Activated CD4-positive, alpha-beta memory T cell treated with anti-CD3 and anti-CD28 coated beads for 36 hours (primary cell): ENCODE results near the gene AFG3L2. TPM values are rescaled to one million over a fixed set of nuclear protein-coding genes. Genes with fewer than 3 reads are reported as not detected.

ENCODE experiments used
- CTCF ChIA-PET: fragments of 350-600 bp; sonication (Branson Sonifier 250); formaldehyde crosslinking; loops from one replicate; lab custom pipeline; 2021; ENCODE audit warnings: antibody characterized with exemption, inconsistent platforms; lab: Charles Lee
- POLR2A ChIA-PET: fragments of 350-600 bp; sonication (Branson Sonifier 250); formaldehyde crosslinking; loops from one replicate; lab custom pipeline; 2021; ENCODE audit warnings: antibody characterized with exemption; lab: Charles Lee
- DNase-seq: peaks from one replicate; pipeline ENCODE4 v3.0.0-alpha.2; 2020
- H3K27ac Mint-ChIP-seq: one replicate; pipeline ENCODE4 v1.8.0; 2021; ENCODE audit warnings: mixed read lengths
- H3K27me3 Mint-ChIP-seq: one replicate; pipeline ENCODE4 v1.8.0; 2021; ENCODE audit warnings: mixed read lengths
- H3K36me3 Mint-ChIP-seq: one replicate; pipeline ENCODE4 v1.8.0; 2021; ENCODE audit warnings: mixed read lengths
- H3K4me1 Mint-ChIP-seq: one replicate; pipeline ENCODE4 v1.8.0; 2021; ENCODE audit warnings: low read depth, mixed read lengths
- H3K4me3 Mint-ChIP-seq: one replicate; pipeline ENCODE4 v1.8.0; 2021; ENCODE audit warnings: mild to moderate bottlenecking, mixed read lengths
- H3K9me3 Mint-ChIP-seq: one replicate; pipeline ENCODE4 v1.8.0; 2021; ENCODE audit warnings: mixed read lengths
- intact Hi-C: fragments of 100-400 bp; cut with micrococcal nuclease; formaldehyde crosslinking; loops from one replicate; pipeline ENCODE4 v1.15.1; 2023
- total RNA-seq, 2 experiments: library from RNA; stranded (reverse); gene quantifications; one replicate each; pipeline ENCODE4 v1.2.3, GENCODE V29; 2021

The AFG3L2 gene
- total RNA-seq, 2 experiments from 2014 or later: 45.2 to 48.8 TPM

DNA sequence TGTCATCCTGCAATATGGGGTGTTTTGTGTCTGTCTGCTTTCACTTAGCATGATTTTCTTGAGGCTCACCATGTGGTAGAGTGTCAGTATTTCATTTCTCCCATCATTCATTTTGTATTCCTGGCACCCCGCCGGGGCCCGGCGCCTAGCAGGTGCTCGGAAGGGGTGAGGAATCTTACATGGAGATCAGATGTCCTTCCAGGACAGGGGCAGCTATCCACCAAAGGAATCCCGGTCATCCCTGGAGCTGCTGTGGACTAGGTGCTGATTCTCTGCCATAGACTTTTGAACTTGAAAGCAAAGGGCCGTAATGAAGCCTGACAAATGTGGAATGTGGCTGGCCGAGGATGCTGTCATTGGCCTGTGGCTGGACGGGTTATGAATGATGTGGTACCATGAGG is 33.1 kb upstream of the AFG3L2 start:
- CTCF ChIA-PET: interaction anchor here (1.2 kb wide), 1 partner anchor 18 kb away, joined by 4 read pairs; no protein-coding TSS in a partner anchor
- intact Hi-C loops: no loop called here
- no peaks in the 10 kb centered on the region for H3K36me3 Mint-ChIP-seq
- no peak overlapping the region for H3K27ac Mint-ChIP-seq
- no peaks in the 10 kb centered on the region for H3K9me3 Mint-ChIP-seq
- no peak for DNase-seq
- H3K4me3 Mint-ChIP-seq: no peak overlapping the region
- POLR2A ChIA-PET: no interaction called here
- H3K27me3 Mint-ChIP-seq: peaks cover 16% of the 10 kb centered on the region
- peaks cover 19% of the 10 kb centered on the region for H3K4me1 Mint-ChIP-seq

DNA sequence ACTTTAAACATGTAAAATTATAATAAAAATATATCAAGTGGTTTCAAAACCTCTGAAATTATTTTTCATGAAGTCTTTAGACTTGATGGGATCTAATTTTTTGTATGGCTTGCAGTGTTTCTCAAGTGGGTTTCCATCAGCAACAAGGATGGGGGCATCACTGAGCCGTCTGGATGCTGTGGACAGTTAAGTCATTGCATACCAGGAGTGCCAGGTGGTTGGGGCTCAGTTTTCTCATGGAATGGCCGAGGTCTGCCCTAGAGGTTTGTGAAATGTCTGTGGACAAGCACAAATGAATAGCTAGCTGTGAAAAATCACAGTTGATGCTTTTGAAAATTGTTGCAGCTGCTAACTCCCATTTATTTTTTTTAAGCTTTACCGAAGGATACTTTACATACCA is 32.4 kb upstream of the AFG3L2 start:
- CTCF ChIA-PET: interaction anchor here (1.2 kb wide), 1 partner anchor 17 kb away, joined by 4 read pairs; no protein-coding TSS in a partner anchor
- H3K9me3 Mint-ChIP-seq: no peaks in the 10 kb centered on the region
- intact Hi-C loops: no loop called here
- no peak overlapping the region for H3K4me3 Mint-ChIP-seq
- no peak overlapping the region for H3K27ac Mint-ChIP-seq
- H3K4me1 Mint-ChIP-seq: peaks cover 19% of the 10 kb centered on the region
- H3K27me3 Mint-ChIP-seq: peaks cover 19% of the 10 kb centered on the region
- no peak for DNase-seq
- H3K36me3 Mint-ChIP-seq: no peaks in the 10 kb centered on the region
- POLR2A ChIA-PET: no interaction called here

DNA sequence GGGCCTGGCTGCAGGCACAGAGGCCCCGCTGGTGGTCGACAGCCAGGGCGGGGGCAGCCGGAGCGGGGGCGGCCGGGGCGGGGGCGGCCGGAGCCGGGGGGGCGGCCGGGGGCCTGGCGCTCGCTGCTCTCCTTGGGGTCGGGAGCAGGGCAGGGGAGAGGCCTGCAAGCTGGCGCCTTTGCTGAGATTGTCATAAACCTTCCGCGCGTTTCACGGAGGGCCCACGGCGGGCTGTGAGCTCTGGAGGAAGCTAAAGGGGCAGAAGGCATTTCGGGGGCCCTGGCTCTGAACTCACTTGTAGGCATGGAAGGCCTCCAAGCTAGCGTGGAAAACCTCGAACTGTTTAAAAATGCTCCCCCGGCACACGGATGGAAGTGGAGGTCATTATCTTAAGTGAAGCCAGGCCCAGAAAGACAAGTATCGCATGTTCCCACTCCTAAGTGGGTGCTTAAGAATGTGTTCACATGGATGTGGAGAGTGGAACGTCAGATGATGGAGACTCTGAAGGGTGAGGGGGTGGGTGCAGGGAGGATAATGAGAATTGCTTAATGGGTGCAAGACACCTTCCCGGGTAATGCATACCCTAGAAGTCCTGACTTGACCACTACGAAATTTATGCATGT is 31.3 kb upstream of the AFG3L2 start:
- ChIA-PET POLR2A (interaction anchor here (1.3 to 1.7 kb wide), 3 partner anchors 11 to 250 kb away, joined by 4 to 10 read pairs (median 7); partner anchors contain the start of genes AFG3L2 and SPIRE1), CTCF (interaction anchor here (0.6 to 1.1 kb wide), 3 partner anchors 16 to 253 kb away, joined by 3 to 8 read pairs (median 3); no protein-coding TSS in a partner anchor)
- peaks cover 25% of the 10 kb centered on the region for H3K4me1 Mint-ChIP-seq
- H3K27ac Mint-ChIP-seq: no peak overlapping the region
- no peaks in the 10 kb centered on the region for H3K9me3 Mint-ChIP-seq
- intact Hi-C loops: no loop called here
- peaks cover 26% of the 10 kb centered on the region for H3K27me3 Mint-ChIP-seq
- H3K36me3 Mint-ChIP-seq: no peaks in the 10 kb centered on the region
- DNase-seq: no peak
- H3K4me3 Mint-ChIP-seq: peak overlapping the region; percentile 63

DNA sequence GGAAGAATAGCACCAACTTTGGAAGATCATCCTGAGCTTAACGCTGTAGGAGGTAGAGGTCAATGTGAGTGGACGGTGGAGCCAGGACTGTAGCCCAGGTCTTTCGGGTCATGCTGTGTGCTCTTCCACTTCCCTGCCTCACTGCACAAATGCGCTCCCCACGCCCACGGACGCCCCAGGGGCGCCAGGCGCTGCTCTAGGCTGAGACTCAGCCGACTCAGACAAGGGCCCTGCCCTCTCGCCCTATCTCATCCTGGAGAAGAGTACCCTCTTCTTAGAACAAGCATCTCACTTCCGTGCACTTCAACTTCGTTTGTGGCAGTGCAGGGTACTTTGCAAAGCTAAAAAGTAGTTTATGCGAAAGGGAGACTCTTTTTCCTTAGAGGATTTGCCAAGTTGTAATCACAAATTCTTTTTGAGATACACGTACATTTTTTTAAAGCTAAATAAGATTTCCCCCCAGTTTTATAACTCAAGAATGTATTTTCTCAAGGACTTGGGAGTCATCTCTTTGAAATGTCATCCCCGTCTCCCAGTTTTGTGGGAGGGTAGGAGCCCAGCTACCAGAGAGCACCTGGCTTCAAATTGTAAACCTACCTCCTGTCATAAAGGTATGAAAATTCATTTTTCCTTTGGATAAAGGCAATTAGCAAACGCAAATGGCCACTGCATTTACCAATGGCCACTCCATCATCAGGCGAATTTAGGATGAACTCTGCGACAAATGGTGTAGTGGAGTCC is 29.5 kb upstream of the AFG3L2 start:
- peak; percentile 32 for DNase-seq
- POLR2A ChIA-PET: no interaction called here

DNA sequence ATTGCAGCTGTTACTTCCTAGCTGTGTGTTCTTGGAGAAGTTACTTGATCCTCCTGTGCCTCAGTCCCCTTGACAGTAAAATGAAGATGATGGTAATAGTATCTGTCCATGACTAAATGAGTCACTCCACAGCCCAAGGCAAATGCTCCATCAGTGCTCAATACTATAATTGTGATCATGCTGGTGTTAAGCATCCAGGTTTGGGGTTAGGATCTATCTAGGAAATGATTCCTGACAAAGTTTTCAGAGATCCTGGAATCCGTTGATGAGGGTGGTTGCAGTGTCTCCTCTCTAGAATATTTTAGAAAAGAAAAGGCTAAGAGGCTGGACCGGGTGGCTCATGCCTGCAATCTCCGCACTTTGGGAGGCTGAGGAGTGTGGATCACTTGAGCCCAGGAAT is 28.0 kb upstream of the AFG3L2 start:
- intact Hi-C loops: loop anchor here (2.0 kb wide), 1 partner anchor 16 kb away; no protein-coding TSS in a partner anchor
- no peak overlapping the region for H3K4me3 Mint-ChIP-seq
- CTCF ChIA-PET: interaction anchor here (0.7 kb wide), 2 partner anchors 13 to 101 kb away, joined by 3 to 5 read pairs; no protein-coding TSS in a partner anchor
- H3K27me3 Mint-ChIP-seq: peaks cover 40% of the 10 kb centered on the region
- H3K4me1 Mint-ChIP-seq: peaks cover 25% of the 10 kb centered on the region
- DNase-seq: no peak
- H3K27ac Mint-ChIP-seq: no peak overlapping the region
- no peaks in the 10 kb centered on the region for H3K36me3 Mint-ChIP-seq
- H3K9me3 Mint-ChIP-seq: no peaks in the 10 kb centered on the region
- POLR2A ChIA-PET: interaction anchor here (1.1 kb wide), 1 partner anchor 28 kb away, joined by 4 read pairs; the partner anchor contains the start of gene AFG3L2

More for the DNA sequence above, 29.5 kb upstream of the AFG3L2 start:
- H3K4me3 Mint-ChIP-seq: peak overlapping the region; percentile 32
- H3K9me3 Mint-ChIP-seq: no peaks in the 10 kb centered on the region
- intact Hi-C loops: loop anchor here (1.0 kb wide), 1 partner anchor 29 kb away; the partner anchor contains the start of gene AFG3L2
- CTCF ChIA-PET: interaction anchor here (0.6 kb wide), 1 partner anchor 371 kb away, joined by 3 read pairs; no protein-coding TSS in a partner anchor
- peaks cover 25% of the 10 kb centered on the region for H3K4me1 Mint-ChIP-seq
- H3K27me3 Mint-ChIP-seq: peaks cover 40% of the 10 kb centered on the region
- no peak overlapping the region for H3K27ac Mint-ChIP-seq
- no peaks in the 10 kb centered on the region for H3K36me3 Mint-ChIP-seq

DNA sequence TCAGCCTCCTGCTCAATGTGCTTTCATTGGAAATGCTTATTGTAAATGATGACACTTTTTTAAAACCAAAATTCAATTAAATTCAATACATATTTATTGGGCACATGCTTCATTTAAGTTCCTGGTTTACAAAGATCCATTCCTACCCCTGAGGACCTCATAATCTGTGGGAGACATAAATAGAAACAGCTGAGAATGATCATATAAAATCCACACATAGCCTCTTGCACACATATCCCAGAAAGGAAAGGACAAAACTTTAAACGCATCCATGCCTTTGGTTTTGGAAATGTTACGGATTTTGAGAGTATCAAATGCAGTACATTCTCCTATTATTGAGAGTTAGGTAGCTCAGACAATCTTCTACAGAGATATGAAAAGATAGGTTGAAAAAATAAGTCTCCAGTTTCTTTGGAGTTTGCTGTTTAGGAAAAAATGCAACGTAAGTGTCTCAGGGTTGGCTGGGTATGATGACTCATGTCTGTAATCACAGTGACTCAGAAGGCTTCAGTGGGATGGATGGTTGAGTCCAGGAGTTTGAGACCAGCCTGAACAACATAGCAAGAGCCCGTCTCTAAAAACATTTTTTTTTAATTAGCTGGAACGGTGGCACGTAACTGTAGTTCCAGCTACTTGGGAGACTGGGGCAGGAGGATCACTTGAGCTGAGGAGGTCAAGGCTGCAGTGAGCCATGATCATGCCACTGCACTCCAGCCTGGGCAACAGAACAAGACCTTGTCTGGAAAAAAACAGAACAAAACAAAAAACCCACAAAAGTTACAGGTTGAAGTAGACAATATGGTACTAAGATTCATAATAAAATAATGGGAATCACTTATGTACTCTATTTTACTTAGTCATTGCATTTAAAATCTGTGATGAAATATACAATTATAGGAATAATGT is 26.8 kb upstream of the AFG3L2 start:
- H3K27me3 Mint-ChIP-seq: peaks cover 40% of the 10 kb centered on the region
- no peak overlapping the region for H3K4me3 Mint-ChIP-seq
- peaks cover 25% of the 10 kb centered on the region for H3K4me1 Mint-ChIP-seq
- POLR2A ChIA-PET: interaction anchor here (1.1 kb wide), 1 partner anchor 27 kb away, joined by 4 read pairs; the partner anchor contains the start of gene AFG3L2
- CTCF ChIA-PET: no interaction called here
- no peaks in the 10 kb centered on the region for H3K36me3 Mint-ChIP-seq
- intact Hi-C loops: loop anchor here (2.0 kb wide), 1 partner anchor 17 kb away; no protein-coding TSS in a partner anchor
- H3K9me3 Mint-ChIP-seq: no peaks in the 10 kb centered on the region
- no peak overlapping the region for H3K27ac Mint-ChIP-seq
- no peak for DNase-seq

DNA sequence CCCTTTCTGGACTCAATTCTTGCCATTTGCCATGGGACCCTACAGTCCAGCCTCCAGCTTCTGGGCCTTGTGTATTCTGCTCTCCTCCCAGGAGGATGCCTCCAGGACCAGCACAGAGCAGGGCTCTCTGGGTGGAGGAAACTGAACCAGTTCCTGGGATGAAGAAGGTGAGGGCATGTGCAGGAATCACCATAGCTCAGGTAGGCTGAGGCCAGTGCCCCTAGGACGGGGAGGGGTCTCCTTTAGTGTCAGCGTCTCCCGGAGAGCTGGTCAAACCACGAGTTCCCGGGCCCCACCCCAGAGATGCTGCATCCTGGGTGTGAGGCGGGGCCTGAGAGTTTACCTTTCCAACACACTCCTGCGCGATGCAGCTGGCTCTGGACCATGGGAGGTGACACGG is 24.9 kb upstream of the AFG3L2 start:
- CTCF ChIA-PET: interaction anchor here (0.8 kb wide), 1 partner anchor 25 kb away, joined by 3 read pairs; the partner anchor contains the start of gene AFG3L2
- H3K4me1 Mint-ChIP-seq: peaks cover 14% of the 10 kb centered on the region
- POLR2A ChIA-PET: no interaction called here
- H3K4me3 Mint-ChIP-seq: no peak overlapping the region
- no peak for DNase-seq
- H3K9me3 Mint-ChIP-seq: no peaks in the 10 kb centered on the region
- peaks cover 42% of the 10 kb centered on the region for H3K27me3 Mint-ChIP-seq
- no peaks in the 10 kb centered on the region for H3K36me3 Mint-ChIP-seq
- no peak overlapping the region for H3K27ac Mint-ChIP-seq
- intact Hi-C loops: no loop called here

DNA sequence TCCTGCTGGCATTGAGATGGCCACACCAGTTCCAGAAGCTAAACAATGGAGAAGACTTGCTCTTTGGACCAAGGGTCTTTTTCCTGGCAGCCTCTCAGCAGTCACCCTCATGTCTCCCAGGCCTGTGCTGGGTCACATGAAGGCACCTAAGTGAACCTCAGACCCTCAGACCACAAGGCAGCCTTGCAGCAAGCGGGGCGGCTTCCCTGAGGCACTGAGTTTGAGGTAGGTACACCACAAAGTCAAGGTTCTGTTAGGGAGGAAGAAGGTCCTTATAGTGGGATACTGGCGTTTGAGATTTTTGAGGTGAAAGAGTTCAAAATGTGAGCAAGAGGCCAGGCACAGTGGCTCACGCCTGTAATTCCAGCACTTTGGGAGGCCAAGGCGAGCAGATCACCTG is 22.2 kb upstream of the AFG3L2 start:
- Mint-ChIP-seq H3K9me3 (no peaks in the 10 kb centered on the region), H3K4me3 (no peak overlapping the region), H3K27ac (no peak overlapping the region), H3K36me3 (no peaks in the 10 kb centered on the region), H3K27me3 (peaks cover 29% of the 10 kb centered on the region), H3K4me1 (peaks cover 6% of the 10 kb centered on the region)
- POLR2A ChIA-PET: no interaction called here
- DNase-seq: no peak
- intact Hi-C loops: no loop called here
- CTCF ChIA-PET: no interaction called here

DNA sequence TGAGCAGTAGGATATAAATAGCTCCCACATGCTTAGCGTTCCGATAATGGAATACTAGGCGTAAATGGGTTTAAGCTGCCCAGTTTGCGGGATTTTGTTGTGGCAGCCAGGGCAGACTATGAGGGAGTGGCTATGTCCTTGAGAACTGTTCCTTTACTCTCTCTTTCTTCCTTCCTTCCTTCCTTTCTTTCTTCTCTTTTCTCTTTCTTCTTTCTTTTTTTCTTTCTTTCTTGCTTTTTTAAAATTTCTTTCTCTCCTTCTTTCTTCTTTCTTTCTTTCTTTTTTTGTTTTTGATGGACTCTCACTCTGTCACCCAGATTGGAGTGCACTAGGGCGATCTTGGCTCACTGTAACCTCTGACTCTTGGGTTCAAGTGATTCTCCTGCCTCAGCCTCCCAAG is 21.6 kb upstream of the AFG3L2 start:
- Mint-ChIP-seq H3K27me3 (peaks cover 25% of the 10 kb centered on the region), H3K4me3 (no peak overlapping the region), H3K9me3 (no peaks in the 10 kb centered on the region), H3K4me1 (peaks cover 1% of the 10 kb centered on the region), H3K27ac (no peak overlapping the region), H3K36me3 (no peaks in the 10 kb centered on the region)
- no peak for DNase-seq
- ChIA-PET CTCF (no interaction called here), POLR2A (no interaction called here)
- intact Hi-C loops: no loop called here

DNA sequence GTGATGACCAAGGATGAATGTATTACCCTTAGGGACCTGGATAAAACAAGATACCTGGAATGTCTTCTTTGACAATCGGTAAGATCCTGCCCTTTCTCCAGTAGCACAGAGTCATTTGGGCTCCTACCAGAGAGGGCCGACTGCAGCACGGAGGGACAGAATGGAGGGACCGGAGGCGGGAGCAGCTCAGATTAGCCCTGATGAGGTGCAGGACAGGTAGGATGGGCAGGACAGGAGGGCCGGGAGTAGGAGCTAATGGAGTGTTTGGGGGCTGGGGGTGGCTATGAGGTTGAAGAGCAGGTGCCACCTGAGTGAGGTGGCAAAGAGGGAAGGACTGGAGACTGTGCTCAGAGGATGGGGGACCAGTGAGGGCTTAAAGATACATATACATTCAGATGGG is 20.8 kb upstream of the AFG3L2 start:
- no peaks in the 10 kb centered on the region for H3K4me1 Mint-ChIP-seq
- CTCF ChIA-PET: no interaction called here
- intact Hi-C loops: no loop called here
- peaks cover 19% of the 10 kb centered on the region for H3K27me3 Mint-ChIP-seq
- H3K4me3 Mint-ChIP-seq: no peak overlapping the region
- H3K27ac Mint-ChIP-seq: no peak overlapping the region
- POLR2A ChIA-PET: no interaction called here
- no peaks in the 10 kb centered on the region for H3K9me3 Mint-ChIP-seq
- H3K36me3 Mint-ChIP-seq: no peaks in the 10 kb centered on the region
- no peak for DNase-seq

DNA sequence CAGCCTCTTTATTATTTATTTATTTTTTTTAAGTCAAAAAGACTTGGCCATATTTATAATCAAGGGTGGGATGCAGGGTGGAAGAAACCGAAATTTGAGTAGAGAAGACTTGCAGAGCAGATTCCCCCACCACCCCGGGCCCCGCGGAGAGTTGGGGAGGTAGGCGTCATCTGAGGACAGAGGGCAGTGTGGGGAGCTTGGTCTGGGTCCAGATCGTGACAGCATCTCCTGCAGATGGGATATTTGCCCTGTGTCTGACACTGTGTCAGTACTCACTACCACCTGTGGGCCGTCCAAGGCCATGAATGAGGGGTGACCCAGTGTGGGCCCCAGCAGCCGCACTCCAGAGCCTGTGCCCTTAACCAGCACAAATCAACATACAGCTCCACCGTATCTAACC is 20.2 kb upstream of the AFG3L2 start:
- no peak for DNase-seq
- H3K27ac Mint-ChIP-seq: no peak overlapping the region
- intact Hi-C loops: no loop called here
- H3K9me3 Mint-ChIP-seq: no peaks in the 10 kb centered on the region
- no peaks in the 10 kb centered on the region for H3K4me1 Mint-ChIP-seq
- no peak overlapping the region for H3K4me3 Mint-ChIP-seq
- H3K27me3 Mint-ChIP-seq: peaks cover 15% of the 10 kb centered on the region
- POLR2A ChIA-PET: no interaction called here
- CTCF ChIA-PET: no interaction called here
- no peaks in the 10 kb centered on the region for H3K36me3 Mint-ChIP-seq
